ENCODE measurements around the gene KATNAL1. TPM values are rescaled to one million over a fixed set of nuclear protein-coding genes. Genes with fewer than 3 reads are reported as not detected.

The KATNAL1 gene
- total RNA-seq, 2 donors from 2014 or later: 25.0 to 25.8 TPM

GRCh38 chr13:30319130-30319529, 11.8 kb upstream of the KATNAL1 start:
- Mint-ChIP-seq H3K27ac (no peak overlapping the region), H3K27me3 (no peaks in the 10 kb centered on the region), H3K36me3 (ENCODE audit: low read depth) (no peaks in the 10 kb centered on the region), H3K4me3 (no peak overlapping the region), H3K4me1 (no peaks in the 10 kb centered on the region), H3K9me3 (no peaks in the 10 kb centered on the region)
- no peak for ATAC-seq (replicated peaks)

- no peak overlapping the region for H3K4me3 Mint-ChIP-seq
- no peaks in the 10 kb centered on the region for H3K4me1 Mint-ChIP-seq
- ATAC-seq (replicated peaks): no peak
- no peak overlapping the region for H3K27ac Mint-ChIP-seq
- H3K27me3 Mint-ChIP-seq: no peaks in the 10 kb centered on the region
- no peaks in the 10 kb centered on the region for H3K36me3 Mint-ChIP-seq (ENCODE audit: low read depth)
- no peaks in the 10 kb centered on the region for H3K9me3 Mint-ChIP-seq
Observed at GRCh38 chr13:30318026-30318425, 10.7 kb upstream of the KATNAL1 start.

- ATAC-seq (replicated peaks): no peak
- H3K36me3 Mint-ChIP-seq (ENCODE audit: low read depth): no peaks in the 10 kb centered on the region
- H3K27ac Mint-ChIP-seq: no peak overlapping the region
- H3K27me3 Mint-ChIP-seq: no peaks in the 10 kb centered on the region
- H3K9me3 Mint-ChIP-seq: no peaks in the 10 kb centered on the region
- no peak overlapping the region for H3K4me3 Mint-ChIP-seq
- peaks cover 2% of the 10 kb centered on the region for H3K4me1 Mint-ChIP-seq
Observed at GRCh38 chr13:30314562-30314961, 7.2 kb upstream of the KATNAL1 start.

GRCh38 chr13:30314069-30314468, 6.7 kb upstream of the KATNAL1 start:
- Mint-ChIP-seq H3K27ac (no peak overlapping the region), H3K4me1 (peaks cover 6% of the 10 kb centered on the region), H3K36me3 (ENCODE audit: low read depth) (no peaks in the 10 kb centered on the region), H3K4me3 (no peak overlapping the region), H3K27me3 (no peaks in the 10 kb centered on the region), H3K9me3 (no peaks in the 10 kb centered on the region)
- ATAC-seq (replicated peaks): no peak

- H3K36me3 Mint-ChIP-seq (ENCODE audit: low read depth): no peaks in the 10 kb centered on the region
- H3K4me1 Mint-ChIP-seq: peaks cover 14% of the 10 kb centered on the region
- no peaks in the 10 kb centered on the region for H3K9me3 Mint-ChIP-seq
- no peaks in the 10 kb centered on the region for H3K27me3 Mint-ChIP-seq
- H3K4me3 Mint-ChIP-seq: no peak overlapping the region
- no peak overlapping the region for H3K27ac Mint-ChIP-seq
- ATAC-seq (replicated peaks): no peak
Observed at GRCh38 chr13:30313311-30313710, 6.0 kb upstream of the KATNAL1 start.

GRCh38 chr13:30312904-30313303, 5.6 kb upstream of the KATNAL1 start:
- Mint-ChIP-seq H3K4me3 (no peak overlapping the region), H3K36me3 (ENCODE audit: low read depth) (no peaks in the 10 kb centered on the region), H3K4me1 (peaks cover 14% of the 10 kb centered on the region), H3K27ac (no peak overlapping the region), H3K9me3 (no peaks in the 10 kb centered on the region), H3K27me3 (no peaks in the 10 kb centered on the region)
- no peak for ATAC-seq (replicated peaks)

GRCh38 chr13:30308548-30308947, 1.2 kb upstream of the KATNAL1 start:
- H3K4me1 Mint-ChIP-seq: peaks cover 31% of the 10 kb centered on the region
- peak overlapping the region; percentile 87 for H3K4me3 Mint-ChIP-seq
- H3K27ac Mint-ChIP-seq: peak overlapping the region; percentile 75
- H3K27me3 Mint-ChIP-seq: no peaks in the 10 kb centered on the region
- H3K9me3 Mint-ChIP-seq: no peaks in the 10 kb centered on the region
- H3K36me3 Mint-ChIP-seq (ENCODE audit: low read depth): no peaks in the 10 kb centered on the region
- ATAC-seq (replicated peaks): peak; percentile 18

GRCh38 chr13:30307971-30308290, 580 bp upstream of the KATNAL1 start:
- no peak for ATAC-seq (replicated peaks)
- Mint-ChIP-seq H3K4me1 (peaks cover 31% of the 10 kb centered on the region), H3K36me3 (ENCODE audit: low read depth) (no peaks in the 10 kb centered on the region), H3K27me3 (no peaks in the 10 kb centered on the region), H3K4me3 (peak overlapping the region; percentile 87), H3K27ac (no peak overlapping the region), H3K9me3 (no peaks in the 10 kb centered on the region)

GRCh38 chr13:30306762-30307193, 573 bp downstream of the KATNAL1 start:
- Mint-ChIP-seq H3K9me3 (no peaks in the 10 kb centered on the region), H3K27ac (peak overlapping the region; percentile 79), H3K27me3 (no peaks in the 10 kb centered on the region), H3K4me3 (peak overlapping the region; percentile 87), H3K36me3 (ENCODE audit: low read depth) (no peaks in the 10 kb centered on the region), H3K4me1 (peaks cover 37% of the 10 kb centered on the region)
- ATAC-seq (replicated peaks): peak; percentile 92

- ATAC-seq (replicated peaks): no peak
- H3K27ac Mint-ChIP-seq: no peak overlapping the region
- H3K4me1 Mint-ChIP-seq: peaks cover 37% of the 10 kb centered on the region
- no peaks in the 10 kb centered on the region for H3K9me3 Mint-ChIP-seq
- H3K27me3 Mint-ChIP-seq: no peaks in the 10 kb centered on the region
- H3K4me3 Mint-ChIP-seq: peak overlapping the region; percentile 87
- no peaks in the 10 kb centered on the region for H3K36me3 Mint-ChIP-seq (ENCODE audit: low read depth)
Observed at GRCh38 chr13:30305456-30305970, 1.8 kb downstream of the KATNAL1 start.

GRCh38 chr13:30303269-30303668, 4.1 kb downstream of the KATNAL1 start:
- H3K4me3 Mint-ChIP-seq: no peak overlapping the region
- no peak for ATAC-seq (replicated peaks)
- no peaks in the 10 kb centered on the region for H3K27me3 Mint-ChIP-seq
- peaks cover 24% of the 10 kb centered on the region for H3K4me1 Mint-ChIP-seq
- no peaks in the 10 kb centered on the region for H3K9me3 Mint-ChIP-seq
- H3K27ac Mint-ChIP-seq: no peak overlapping the region
- no peaks in the 10 kb centered on the region for H3K36me3 Mint-ChIP-seq (ENCODE audit: low read depth)

- Mint-ChIP-seq H3K36me3 (ENCODE audit: low read depth) (no peaks in the 10 kb centered on the region), H3K9me3 (no peaks in the 10 kb centered on the region), H3K27me3 (no peaks in the 10 kb centered on the region), H3K27ac (no peak overlapping the region), H3K4me3 (no peak overlapping the region), H3K4me1 (peaks cover 24% of the 10 kb centered on the region)
- ATAC-seq (replicated peaks): no peak
Observed at GRCh38 chr13:30301827-30302226, 5.5 kb downstream of the KATNAL1 start.

- H3K36me3 Mint-ChIP-seq (ENCODE audit: low read depth): no peaks in the 10 kb centered on the region
- H3K4me3 Mint-ChIP-seq: no peak overlapping the region
- peaks cover 21% of the 10 kb centered on the region for H3K4me1 Mint-ChIP-seq
- no peak overlapping the region for H3K27ac Mint-ChIP-seq
- no peak for ATAC-seq (replicated peaks)
- no peaks in the 10 kb centered on the region for H3K27me3 Mint-ChIP-seq
- no peaks in the 10 kb centered on the region for H3K9me3 Mint-ChIP-seq
Observed at GRCh38 chr13:30300596-30300995, 6.8 kb downstream of the KATNAL1 start.

- Mint-ChIP-seq H3K4me3 (no peak overlapping the region), H3K9me3 (no peaks in the 10 kb centered on the region), H3K36me3 (ENCODE audit: low read depth) (no peaks in the 10 kb centered on the region), H3K4me1 (peaks cover 16% of the 10 kb centered on the region), H3K27ac (no peak overlapping the region), H3K27me3 (no peaks in the 10 kb centered on the region)
- no peak for ATAC-seq (replicated peaks)
Observed at GRCh38 chr13:30299786-30300185, 7.6 kb downstream of the KATNAL1 start.

- Mint-ChIP-seq H3K36me3 (ENCODE audit: low read depth) (no peaks in the 10 kb centered on the region), H3K4me1 (peaks cover 13% of the 10 kb centered on the region), H3K27me3 (no peaks in the 10 kb centered on the region), H3K9me3 (no peaks in the 10 kb centered on the region), H3K27ac (no peak overlapping the region), H3K4me3 (no peak overlapping the region)
- no peak for ATAC-seq (replicated peaks)
Observed at GRCh38 chr13:30295116-30295515, 12.2 kb downstream of the KATNAL1 start.

GRCh38 chr13:30294004-30294403, 13.3 kb downstream of the KATNAL1 start:
- no peak for ATAC-seq (replicated peaks)
- Mint-ChIP-seq H3K36me3 (ENCODE audit: low read depth) (no peaks in the 10 kb centered on the region), H3K9me3 (no peaks in the 10 kb centered on the region), H3K27me3 (no peaks in the 10 kb centered on the region), H3K4me1 (peaks cover 13% of the 10 kb centered on the region), H3K4me3 (no peak overlapping the region), H3K27ac (no peak overlapping the region)
